Activated T-helper 1 cell treated with anti-CD3 and anti-CD28 coated beads, Interleukin-12 subunit alpha, Interleukin-12 subunit beta, Interleukin-2, Interleukin-4 antibody, amounts not matched to agents 30 ng/mL and 10 ng/mL and 1 ng/mL, durations not matched to agents 14 hours and 24 hours and 36 hours (primary cell): Measurements from ENCODE around the gene ANKH. TPM values are rescaled to one million over a fixed set of nuclear protein-coding genes. Genes with fewer than 3 reads are reported as not detected.

Source experiments
- DNase-seq: peaks from one replicate; pipeline ENCODE4 v3.0.0; 2021; ENCODE audit warnings: low spot score
- H3K27ac Mint-ChIP-seq: one replicate; pipeline ENCODE4 v1.8.0; 2021; ENCODE audit warnings: mild to moderate bottlenecking, mixed read lengths
- H3K27me3 Mint-ChIP-seq: one replicate; pipeline ENCODE4 v1.8.0; 2022; ENCODE audit warnings: mild to moderate bottlenecking, moderate library complexity, mixed read lengths; ENCODE audit not compliant: insufficient read depth
- H3K36me3 Mint-ChIP-seq: one replicate; pipeline ENCODE4 v1.8.0; 2021; ENCODE audit warnings: low read depth, mixed read lengths
- H3K4me1 Mint-ChIP-seq: one replicate; pipeline ENCODE4 v1.8.0; 2021; ENCODE audit warnings: low read depth, mixed read lengths
- H3K4me3 Mint-ChIP-seq: one replicate; pipeline ENCODE4 v1.8.0; 2021; ENCODE audit warnings: mild to moderate bottlenecking, moderate library complexity, mixed read lengths
- H3K9me3 Mint-ChIP-seq: one replicate; pipeline ENCODE4 v1.8.0; 2021; ENCODE audit warnings: mixed read lengths
- intact Hi-C: fragments of 100-400 bp; cut with micrococcal nuclease; formaldehyde crosslinking; loops from one replicate; pipeline ENCODE4 v1.15.1; 2024
- total RNA-seq: library from RNA; stranded (reverse); gene quantifications from 2 replicates; pipeline ENCODE4 v1.2.3, GENCODE V29; 2022

The ANKH gene
- total RNA-seq, 1 donor from 2014 or later: 35.6 TPM

GRCh38 chr5:14655146-14655741, 216.3 kb downstream of the ANKH start:
- intact Hi-C loops: no loop called here
- Mint-ChIP-seq H3K4me1 (peaks cover 31% of the 10 kb centered on the region), H3K36me3 (no peaks in the 10 kb centered on the region), H3K27ac (no peak overlapping the region), H3K4me3 (no peak overlapping the region), H3K27me3 (peaks cover 3% of the 10 kb centered on the region), H3K9me3 (peaks cover 3% of the 10 kb centered on the region)
- no peak for DNase-seq

Other genes starting within 250 kb of the ANKH start
- gene OTULIN, start 207.1 kb downstream of the ANKH start, total RNA-seq: 57.4 and 58.7 TPM in 2 replicates